Ovary (tissue), 3 donors: Measurements from ENCODE around the gene SRGAP3.

Experiments
- CTCF ChIP-seq, 3 donors: fragments of 450-650 bp in 2 of 3; fragments of 200-600 bp in 1 of 3; IDR thresholded peaks; one replicate each; pipeline versions ENCODE4 v1.5.1 to v1.8.0; 2016 to 2022; ENCODE audit warnings: antibody characterized with exemption in 3 of 3, mild to moderate bottlenecking in 1 of 3
- EP300 ChIP-seq: sonication (generic); formaldehyde crosslinking; IDR thresholded peaks from one replicate; pipeline ENCODE4 v1.6.1; 2017; ENCODE audit warnings: antibody characterized with exemption
- POLR2A ChIP-seq: fragments of 450-650 bp; IDR thresholded peaks from one replicate; pipeline ENCODE4 v1.6.1; 2017; ENCODE audit warnings: antibody characterized with exemption, mild to moderate bottlenecking, moderate library complexity
- donor health status: DM: no; HTN: no; CAD: no.

DNA sequence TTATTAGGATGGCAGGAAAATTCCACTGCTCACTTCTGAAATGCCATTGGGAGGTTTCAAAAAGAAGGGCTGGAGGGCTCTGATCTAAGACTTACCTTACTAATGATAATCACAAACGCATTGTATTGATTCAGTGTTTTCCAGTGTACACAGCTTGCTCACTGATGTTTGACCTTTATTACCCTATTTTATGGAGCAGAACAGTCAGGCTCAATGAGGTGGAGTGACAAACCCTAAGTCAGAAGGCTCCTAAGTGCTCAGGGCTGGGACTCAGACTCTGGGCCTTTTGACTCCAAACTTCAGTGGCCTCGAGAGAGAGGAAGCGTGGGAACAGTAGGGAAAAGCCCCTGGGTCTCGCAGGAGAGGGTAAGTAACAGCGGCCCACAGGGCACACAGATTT lies 265.9 kb downstream of the SRGAP3 start:
- TF ChIP-seq CTCF (IDR thresholded peaks at IDR 0.05) (no peak), EP300 (no peak), POLR2A (no peak)
